K562 (cell line): ENCODE measurements around the gene RNLS. TPM values are rescaled to one million over a fixed set of nuclear protein-coding genes. Genes with fewer than 3 reads are reported as not detected.
"Not testable (repeated sequence)": the region's sequence is repeated elsewhere in the genome, so short reads cannot be mapped to it uniquely, and the experiment has no call there.

Experiments
- ATAC-seq: fragments of 200-7000 bp; cut with Tn5 transposase; 3 replicates; pipeline ENCODE4 v1.9.1; 2020; ENCODE audit warnings: moderate library complexity
- BruUV-seq: library from RNA; stranded (reverse); fragments of 400-500 nt; replicated peaks from 2 replicates; lab custom pipeline; 2021; lab: Mats Ljungman, UMichigan
- CTCF ChIA-PET: fragments of 300-600 bp; formaldehyde crosslinking; extraction: SDS; loops from one replicate; lab custom pipeline; 2021; ENCODE audit warnings: low intra/inter-chr PET ratio; lab: Yijun Ruan, JAX
- POLR2A ChIA-PET: fragments of 300-600, 350-650 bp; sonication (Branson Sonifier 250); formaldehyde crosslinking; extraction: SDS; loops from one replicate; lab custom pipeline; 2021; ENCODE audit warnings: antibody characterized with exemption, inconsistent platforms; lab: Yijun Ruan, JAX
- DNase-seq, 4 experiments: peaks; one replicate each; pipeline versions ENCODE4 v3.0.0 to v3.0.0-alpha.2; 2011 to 2018; ENCODE audit warnings: low spot score in 3 of 4, mixed read lengths in 3 of 4; ENCODE audit errors: extremely low read depth in 1 of 4
- FAIRE-seq: peaks from 2 replicates; lab custom pipeline; 2011; peaks lifted over from hg19 to GRCh38; lab: Jason Lieb, UNC
- H2AFZ ChIP-seq: 2 replicates; pipeline ENCODE4 v1.6.0; 2011; ENCODE audit warnings: low read depth, low read length, control low read depth, inconsistent platforms
- H3K27ac ChIP-seq: fragments of 200-600 bp; 3 replicates; pipeline ENCODE4 v1.8.0; 2011; ENCODE audit warnings: low read depth, mild to moderate bottlenecking, control low read depth, inconsistent platforms, low read length, moderate library complexity, mixed read lengths; ENCODE audit errors: extremely low read depth
- H3K27me3 ChIP-seq, 2 experiments: fragments of 300-600 bp in 1 of 2; 2 replicates in 1 of 2; 3 replicates in 1 of 2; pipeline versions ENCODE4 v1.6.0 to v1.8.0; 2011; ENCODE audit warnings: inconsistent platforms in 2 of 2, low read length in 2 of 2, mild to moderate bottlenecking in 1 of 2, mixed read lengths in 1 of 2, moderate library complexity in 1 of 2; ENCODE audit not compliant: control insufficient read depth in 2 of 2, insufficient read depth in 2 of 2
- H3K36me3 ChIP-seq: fragments of 300-600 bp; 3 replicates; pipeline ENCODE4 v1.8.0; 2011; ENCODE audit warnings: mild to moderate bottlenecking, low read length, inconsistent platforms; ENCODE audit not compliant: control insufficient read depth, insufficient read depth
- H3K4me1 ChIP-seq, 2 experiments: fragments of 200-600 bp in 1 of 2; replicated peaks in 1 of 2; 2 replicates in 1 of 2; 3 replicates in 1 of 2; pipeline versions ENCODE4 v1.5.1 to v1.8.0; 2011; ENCODE audit warnings: inconsistent platforms in 2 of 2, low read length in 2 of 2, mild to moderate bottlenecking in 1 of 2, mixed read lengths in 1 of 2, moderate library complexity in 1 of 2; ENCODE audit not compliant: control insufficient read depth in 2 of 2, insufficient read depth in 2 of 2
- H3K4me2 ChIP-seq: 2 replicates; pipeline ENCODE4 v1.6.1; 2011; ENCODE audit warnings: low read length, control low read depth, inconsistent platforms, mixed read lengths; ENCODE audit not compliant: insufficient read depth
- H3K4me3 ChIP-seq: fragments of 200-600 bp; sonication (generic), shearing (Covaris generic); 2 replicates; pipeline ENCODE4 v1.5.1; 2016; ENCODE audit warnings: control low read depth, inconsistent platforms
- H3K79me2 ChIP-seq: fragments of 200-600 bp; 3 replicates; pipeline ENCODE4 v1.8.0; 2011; ENCODE audit warnings: low read length, inconsistent platforms; ENCODE audit not compliant: control insufficient read depth, insufficient read depth
- H3K9ac ChIP-seq, 2 experiments: 2 replicates each; pipeline versions ENCODE4 v1.6.0 to v1.6.1; 2011; ENCODE audit warnings: low read depth in 2 of 2, low read length in 2 of 2, control low read depth in 1 of 2, inconsistent platforms in 1 of 2, mild to moderate bottlenecking in 1 of 2, mixed read lengths in 1 of 2; ENCODE audit not compliant: insufficient read depth in 1 of 2
- H3K9me1 ChIP-seq: one replicate; pipeline ENCODE4 v1.6.0; 2011; ENCODE audit warnings: inconsistent platforms, mild to moderate bottlenecking, low read length, moderate library complexity; ENCODE audit not compliant: control insufficient read depth, insufficient read depth
- H3K9me3 ChIP-seq: replicated peaks from 2 replicates; pipeline ENCODE4 v1.5.1; 2011; ENCODE audit warnings: low read depth, low read length, inconsistent platforms; ENCODE audit not compliant: control insufficient read depth, insufficient read depth
- H4K20me1 ChIP-seq: replicated peaks from 2 replicates; pipeline ENCODE4 v1.6.1; 2011; ENCODE audit warnings: low read length, inconsistent platforms, mixed read lengths; ENCODE audit not compliant: control insufficient read depth, insufficient read depth
- ARID3B ChIP-seq: fragments of 250-450 bp; sonication (Bioruptor Pico); IDR thresholded peaks from 2 replicates; pipeline ENCODE4 v1.4.0; 2020; ENCODE audit warnings: borderline replicate concordance
- EWSR1 ChIP-seq: fragments of 450-650 bp; IDR thresholded peaks from 2 replicates; pipeline ENCODE4 v1.6.1; 2018; ENCODE audit warnings: borderline replicate concordance, mild to moderate bottlenecking, low read depth, moderate library complexity; ENCODE audit not compliant: partially characterized antibody
- HDAC2 ChIP-seq: fragments of 450-650 bp; IDR thresholded peaks from 2 replicates; pipeline ENCODE4 v1.6.1; 2016; ENCODE audit warnings: mild to moderate bottlenecking
- PHF20 ChIP-seq: fragments of 450-650 bp; IDR thresholded peaks from 2 replicates; pipeline ENCODE4 v1.6.1; 2018; ENCODE audit not compliant: partially characterized antibody
- POLR3A ChIP-seq: IDR thresholded peaks from 2 replicates; pipeline ENCODE4 v1.6.1; 2011; ENCODE audit warnings: borderline replicate concordance, mild to moderate bottlenecking, moderate library complexity; ENCODE audit not compliant: insufficient read length, insufficient read depth; ENCODE audit errors: extremely low read depth
- PRMT5 ChIP-seq: sonication (generic); formaldehyde crosslinking; IDR thresholded peaks from 2 replicates; pipeline ENCODE4 v1.5.0; 2020; ENCODE audit warnings: missing genetic modification reagents
- ZBED1 ChIP-seq: IDR thresholded peaks from 2 replicates; pipeline ENCODE4 v1.6.1; 2014
- ZNF407 ChIP-seq: fragments of 450-650 bp; IDR thresholded peaks from 2 replicates; pipeline ENCODE4 v1.6.1; 2016; ENCODE audit warnings: low read depth
- WGBS: fragments of 100-300 bp; shearing (Covaris generic); methylation state at CpG from one replicate; pipeline ENCODE4 v1.1.6; 2016; ENCODE audit warnings: low coverage, mixed read lengths; ENCODE audit not compliant: insufficient coverage; ENCODE audit errors: missing lambda C conversion rate; 5-methylcytosine and 5-hydroxymethylcytosine counted together
- in situ Hi-C: fragments of 300-500 bp; cut with MboI; formaldehyde crosslinking; loops from 4 replicates; pipeline ENCODE4 v1.15.0; 2018; ENCODE audit warnings: inconsistent platforms, mixed read lengths
- intact Hi-C: fragments of 100-400 bp; cut with micrococcal nuclease; formaldehyde crosslinking; loops from 2 replicates; pipeline ENCODE4 v1.14.2; 2022
- polyA plus RNA-seq, 8 experiments: library from polyadenylated mRNA; depleted of rRNA in 4 of 8; stranded (reverse) in 5 of 8; unstranded in 3 of 8; fragments of >200 nt; fragmentation: Nextera tagmentation in 2 of 8; fragmentation: Illumina TruSeq in 1 of 8; extraction: Ambion mirVana in 2 of 8; extraction: Trizol in 1 of 8; gene quantifications; 2 replicates each; pipeline versions ENCODE4 v1.2.1 to v1.2.3, GENCODE V29; 2011 to 2014; ENCODE audit warnings: inconsistent platforms in 1 of 8, missing spikeins in 1 of 8
- total RNA-seq, 7 experiments: library from RNA; depleted of rRNA in 6 of 7; stranded (reverse); fragments of >200 nt in 6 of 7; fragmentation: Illumina TruSeq in 2 of 7; extraction: Trizol in 2 of 7; gene quantifications; 2 replicates each; pipeline versions ENCODE4 v1.2.1 to v1.2.3, GENCODE V29; 2011 to 2021; ENCODE audit warnings: low replicate concordance in 1 of 7

RNLS gene
- total and polyA plus RNA-seq, 9 of the 15 experiments (the other 6 are each of a cell fraction or from before 2014, with no cell fraction given) = 0.14 to 0.72 (median 0.41) TPM; not detected in 3

GRCh38 chr10:88361494-88361893, 221.6 kb downstream of the RNLS start (continued):
- TF ChIP-seq ZNF407 (no peak), EWSR1 (no peak), HDAC2 (no peak), ZBED1 (no peak), ARID3B (CRISPR knock-in tag) (no peak), PRMT5 (CRISPR knock-in tag) (no peak), POLR3A (no peak), PHF20 (no peak)

GRCh38 chr10:88355750-88356149, 227.4 kb downstream of the RNLS start:
- H3K27ac ChIP-seq, H3K36me3 ChIP-seq, in situ Hi-C loops, H3K9me1 ChIP-seq, H3K4me2 ChIP-seq, H3K4me1 ChIP-seq, BruUV-seq, H2AFZ ChIP-seq, H3K9ac ChIP-seq, H3K9me3 ChIP-seq, DNase-seq, H4K20me1 ChIP-seq, FAIRE-seq, intact Hi-C loops, ATAC-seq, H3K79me2 ChIP-seq, H3K4me3 ChIP-seq, H3K27me3 ChIP-seq, POLR2A ChIA-PET, CTCF ChIA-PET: not testable (repeated sequence)
- WGBS = 0% methylated on average over 10 of the region's 12 CpGs
